H1 (cell line): ENCODE results near the gene CORO1C.

Source experiments
- CBX5 ChIP-seq: fragments of 300-800, 300-1000 bp; sonication (generic); IDR thresholded peaks from 2 replicates; pipeline ENCODE4 v1.7.1; 2016; ENCODE audit warnings: antibody characterized with exemption, low read length, low read depth
- RFX5 ChIP-seq: IDR thresholded peaks from 2 replicates; pipeline ENCODE4 v1.6.1; 2011; ENCODE audit warnings: low read depth, low read length, improper control_type of control experiment, borderline replicate concordance
- ZNF274 ChIP-seq: IDR thresholded peaks from 2 replicates; pipeline ENCODE4 v1.7.0; 2012; ENCODE audit warnings: low read length, borderline replicate concordance; ENCODE audit errors: extremely low read depth
- TF ChIP-seq, protein P1 (sequence below), 3 experiments: IDR thresholded peaks; 1 replicate in 2 of 3; 2 replicates in 1 of 3; pipeline versions ENCODE4 v1.5.1 to v1.6.1; 2011; ENCODE audit warnings: low read length in 3 of 3, mild to moderate bottlenecking in 3 of 3, inconsistent platforms in 2 of 3, low read depth in 1 of 3, moderate library complexity in 1 of 3; ENCODE audit not compliant: insufficient read depth in 1 of 3; ENCODE audit errors: control extremely low read depth in 1 of 3

DNA sequence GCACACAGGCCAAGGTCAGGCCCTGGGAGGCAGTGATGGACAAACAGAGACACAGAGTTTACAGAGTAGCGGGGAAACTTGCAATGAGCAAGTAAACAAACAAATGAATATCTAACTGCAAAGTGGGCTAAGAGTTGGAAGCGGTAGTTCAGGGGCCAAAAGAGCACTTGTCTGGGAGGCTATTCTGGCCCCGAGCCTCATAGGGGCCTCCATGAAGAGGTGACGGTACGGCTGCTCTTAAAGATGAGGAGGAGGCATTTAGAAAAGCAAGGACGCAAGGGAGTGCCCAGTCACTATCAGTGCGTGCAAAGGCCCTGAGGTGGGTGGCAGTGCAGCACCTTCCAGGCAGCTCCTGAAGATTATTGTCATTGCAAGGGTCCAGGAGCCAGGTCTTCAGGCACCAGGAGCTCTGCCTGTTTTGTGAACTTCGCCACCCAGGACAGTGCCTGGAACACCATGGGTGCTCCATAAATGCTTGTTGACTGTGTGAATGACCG lies 129.1 kb downstream of the CORO1C start:
- TF ChIP-seq, protein P1, sequence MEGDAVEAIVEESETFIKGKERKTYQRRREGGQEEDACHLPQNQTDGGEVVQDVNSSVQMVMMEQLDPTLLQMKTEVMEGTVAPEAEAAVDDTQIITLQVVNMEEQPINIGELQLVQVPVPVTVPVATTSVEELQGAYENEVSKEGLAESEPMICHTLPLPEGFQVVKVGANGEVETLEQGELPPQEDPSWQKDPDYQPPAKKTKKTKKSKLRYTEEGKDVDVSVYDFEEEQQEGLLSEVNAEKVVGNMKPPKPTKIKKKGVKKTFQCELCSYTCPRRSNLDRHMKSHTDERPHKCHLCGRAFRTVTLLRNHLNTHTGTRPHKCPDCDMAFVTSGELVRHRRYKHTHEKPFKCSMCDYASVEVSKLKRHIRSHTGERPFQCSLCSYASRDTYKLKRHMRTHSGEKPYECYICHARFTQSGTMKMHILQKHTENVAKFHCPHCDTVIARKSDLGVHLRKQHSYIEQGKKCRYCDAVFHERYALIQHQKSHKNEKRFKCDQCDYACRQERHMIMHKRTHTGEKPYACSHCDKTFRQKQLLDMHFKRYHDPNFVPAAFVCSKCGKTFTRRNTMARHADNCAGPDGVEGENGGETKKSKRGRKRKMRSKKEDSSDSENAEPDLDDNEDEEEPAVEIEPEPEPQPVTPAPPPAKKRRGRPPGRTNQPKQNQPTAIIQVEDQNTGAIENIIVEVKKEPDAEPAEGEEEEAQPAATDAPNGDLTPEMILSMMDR (IDR thresholded peaks at IDR 0.05; ENCODE audit: control extremely low read depth in 1 of 3, insufficient read depth in 1 of 3, low read depth in 1 of 3, low read length in 3 of 3) = no peak
- no peak for TF ChIP-seq ZNF274
- no peak for TF ChIP-seq CBX5
- TF ChIP-seq RFX5 = no peak
